Hepatocyte (in vitro differentiated cells): ENCODE results near the gene SCN9A.

ENCODE experiments used
- CTCF ChIP-seq: fragments of 200-600 bp; sonication (generic); IDR thresholded peaks from 2 replicates; pipeline ENCODE4 v1.5.1; 2016; ENCODE audit warnings: antibody characterized with exemption, mild to moderate bottlenecking; ENCODE audit not compliant: poor library complexity
- EZH2phosphoT487 ChIP-seq: fragments of 200-600 bp; sonication (generic); IDR thresholded peaks from one replicate; pipeline ENCODE4 v1.6.1; 2018; ENCODE audit warnings: antibody characterized with exemption, mild to moderate bottlenecking, low read depth, moderate library complexity; ENCODE audit not compliant: unreplicated experiment, severe bottlenecking

DNA sequence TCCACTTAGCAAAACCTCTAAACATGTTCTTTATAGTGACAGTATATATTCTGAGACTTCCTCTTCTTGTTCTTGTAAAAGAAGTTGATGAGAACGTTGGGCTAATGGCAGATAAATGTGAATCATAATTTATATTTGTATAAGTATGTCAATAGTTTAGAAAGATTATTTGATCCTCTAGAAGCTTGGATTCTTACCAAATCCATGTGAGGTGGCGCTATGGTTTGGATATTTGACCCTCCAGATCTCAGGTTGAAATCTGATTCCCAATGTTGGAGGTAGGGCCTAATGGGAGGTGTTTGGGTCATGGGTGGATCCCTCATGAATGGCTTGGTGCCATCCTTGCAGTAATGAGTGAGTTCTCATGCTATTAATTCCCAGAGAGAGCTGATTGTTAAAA, 218.2 kb downstream of the SCN9A start:
- no peak for TF ChIP-seq CTCF
- no peak for TF ChIP-seq EZH2phosphoT487
